Naive thymus-derived CD4-positive, alpha-beta T cell (primary cell): ENCODE results near the gene DCHS1. TPM values are rescaled to one million over a fixed set of nuclear protein-coding genes. Genes with fewer than 3 reads are reported as not detected.

Source experiments
- ATAC-seq: fragments of 150-1000 bp; cut with Tn5 transposase; 2 replicates; pipeline ENCODE4 v1.10.0; 2021; ENCODE audit warnings: mild to moderate bottlenecking, moderate library complexity
- CTCF ChIA-PET: fragments of 350-600 bp; sonication (Branson Sonifier 250); formaldehyde crosslinking; loops from one replicate; lab custom pipeline; 2021; ENCODE audit warnings: antibody characterized with exemption; lab: Charles Lee
- POLR2A ChIA-PET: fragments of 350-600 bp; sonication (Branson Sonifier 250); formaldehyde crosslinking; loops from one replicate; lab custom pipeline; 2021; ENCODE audit warnings: antibody characterized with exemption, inconsistent platforms; lab: Charles Lee
- DNase-seq, 9 donors: peaks; one replicate each; pipeline versions ENCODE4 v3.0.0 to v3.0.0-alpha.2; 2020 to 2022; ENCODE audit warnings: mixed read lengths in 1 of 9
- H3K27ac ChIP-seq: one replicate; pipeline ENCODE4 v1.7.0; 2013; ENCODE audit warnings: mild to moderate bottlenecking, low read depth, low read length, moderate library complexity
- H3K27me3 ChIP-seq, 2 donors: one replicate each; pipeline ENCODE4 v1.7.0; 2013; ENCODE audit warnings: low read length in 2 of 2, mild to moderate bottlenecking in 2 of 2, moderate library complexity in 2 of 2; ENCODE audit not compliant: control insufficient read depth in 2 of 2, insufficient read depth in 2 of 2
- H3K36me3 ChIP-seq, 3 experiments: 1 replicate in 2 of 3; 2 replicates in 1 of 3; pipeline ENCODE4 v1.7.0; 2013; ENCODE audit warnings: low read length in 3 of 3, mild to moderate bottlenecking in 3 of 3, moderate library complexity in 1 of 3; ENCODE audit not compliant: insufficient read depth in 3 of 3, control insufficient read depth in 2 of 3
- H3K4me1 ChIP-seq, 2 donors: one replicate each; pipeline ENCODE4 v1.7.0; 2013; ENCODE audit warnings: low read length in 2 of 2, mild to moderate bottlenecking in 2 of 2, moderate library complexity in 1 of 2; ENCODE audit not compliant: control insufficient read depth in 2 of 2, insufficient read depth in 2 of 2
- H3K4me3 ChIP-seq: 2 replicates; pipeline ENCODE4 v1.7.0; 2013; ENCODE audit warnings: mild to moderate bottlenecking, low read length
- H3K9me3 ChIP-seq, 3 experiments: 1 replicate in 2 of 3; 2 replicates in 1 of 3; pipeline ENCODE4 v1.7.0; 2013; ENCODE audit warnings: low read length in 3 of 3; ENCODE audit not compliant: control insufficient read depth in 2 of 3
- H3K27ac Mint-ChIP-seq, 9 donors: one replicate each; pipeline ENCODE4 v1.8.0; 2020 to 2022; ENCODE audit warnings: mixed read lengths in 9 of 9, mild to moderate bottlenecking in 8 of 9, moderate library complexity in 5 of 9, inconsistent platforms in 2 of 9
- H3K27me3 Mint-ChIP-seq, 5 donors: one replicate each; pipeline ENCODE4 v1.8.0; 2021 to 2022; ENCODE audit warnings: mixed read lengths in 5 of 5, mild to moderate bottlenecking in 1 of 5
- H3K36me3 Mint-ChIP-seq, 5 donors: one replicate each; pipeline ENCODE4 v1.8.0; 2020 to 2022; ENCODE audit warnings: mixed read lengths in 5 of 5, mild to moderate bottlenecking in 3 of 5, inconsistent platforms in 1 of 5
- H3K4me1 Mint-ChIP-seq, 7 donors: one replicate each; pipeline ENCODE4 v1.8.0; 2020 to 2022; ENCODE audit warnings: mixed read lengths in 7 of 7, mild to moderate bottlenecking in 3 of 7, inconsistent platforms in 1 of 7
- H3K4me3 Mint-ChIP-seq, 10 donors: one replicate each; pipeline ENCODE4 v1.8.0; 2020 to 2022; ENCODE audit warnings: mild to moderate bottlenecking in 10 of 10, mixed read lengths in 10 of 10, moderate library complexity in 6 of 10, inconsistent platforms in 2 of 10
- H3K9me3 Mint-ChIP-seq, 11 donors: one replicate each; pipeline ENCODE4 v1.8.0; 2020 to 2022; ENCODE audit warnings: mixed read lengths in 11 of 11, mild to moderate bottlenecking in 4 of 11, inconsistent platforms in 1 of 11, moderate library complexity in 1 of 11
- intact Hi-C, 2 donors: fragments of 100-400 bp; cut with micrococcal nuclease; formaldehyde crosslinking; loops; one replicate each; pipeline ENCODE4 v1.15.1; 2023
- polyA plus RNA-seq, 2 donors: library from polyadenylated mRNA; unstranded; fragments of 300-500 nt; fragmentation: Illumina TruSeq; gene quantifications; one replicate each; pipeline ENCODE4 v1.2.3, GENCODE V29; 2021
- total RNA-seq, 6 experiments: library from RNA in 5 of 6; stranded (reverse) in 5 of 6; gene quantifications; 1 replicate in 5 of 6; 2 replicates in 1 of 6; pipeline ENCODE4 v1.2.3 and lab custom pipeline; 2021 to 2026

The DCHS1 gene
- total and polyA plus RNA-seq, 7 experiments from 2014 or later = 0.48 to 12.5 (median 9.7) TPM

GRCh38 chr11:6616596-6617250 is 38.9 kb downstream of the DCHS1 start:
- H3K9me3 ChIP-seq = no peaks in the 10 kb centered on the region
- H3K27ac ChIP-seq = no peak overlapping the region
- ATAC-seq (no peak), DNase-seq (no peak)
- peak overlapping the region in 5 of 10 donors; percentile 23 to 52 (median 35) for H3K4me3 Mint-ChIP-seq
- H3K36me3 ChIP-seq = peaks cover 0 to 25% (median 0%) of the 10 kb centered on the region in 3 experiments
- intact Hi-C loops = loop anchor here (5.0 to 10.0 kb wide), 4 partner anchors 36 to 989 kb away; partner anchors contain the start of genes PPFIBP2 (in 1 of the 2) and TRIM34 (in 1 of the 2)
- no peaks in the 10 kb centered on the region for H3K27me3 ChIP-seq
- H3K4me3 ChIP-seq = no peak overlapping the region
- no peaks in the 10 kb centered on the region for H3K9me3 Mint-ChIP-seq
- H3K4me1 ChIP-seq = peaks cover 12 to 30% of the 10 kb centered on the region in 2 donors
- H3K4me1 Mint-ChIP-seq = peaks cover 7 to 17% (median 9%) of the 10 kb centered on the region in 7 donors
- no peaks in the 10 kb centered on the region for H3K27me3 Mint-ChIP-seq
- ChIA-PET CTCF (interaction anchor here (1.1 to 3.0 kb wide), 2 partner anchors 67 kb away, joined by 3 to 23 read pairs; partner anchors contain the start of gene MRPL17), POLR2A (interaction anchor here (0.7 to 3.5 kb wide), 5 partner anchors 10 to 67 kb away, joined by 7 to 70 read pairs (median 35); partner anchors contain the start of genes ILK, MRPL17 and RRP8)
- peaks cover 7 to 19% (median 10%) of the 10 kb centered on the region in 5 donors for H3K36me3 Mint-ChIP-seq
- H3K27ac Mint-ChIP-seq = peak overlapping the region in 2 of 9 donors; percentile 36 to 53

GRCh38 chr11:6615882-6616585 is 39.6 kb downstream of the DCHS1 start:
- Histone ChIP-seq H3K4me3 (no peak overlapping the region), H3K4me1 (peaks cover 17 to 36% of the 10 kb centered on the region in 2 donors), H3K36me3 (peaks cover 0 to 26% (median 0%) of the 10 kb centered on the region in 3 experiments), H3K27ac (no peak overlapping the region), H3K9me3 (no peaks in the 10 kb centered on the region), H3K27me3 (no peaks in the 10 kb centered on the region)
- ChIA-PET CTCF (interaction anchor here (1.1 kb wide), 1 partner anchor 67 kb away, joined by 3 read pairs; the partner anchor contains the start of gene MRPL17), POLR2A (interaction anchor here (0.7 to 2.9 kb wide), 3 partner anchors 38 to 73 kb away, joined by 3 to 8 read pairs (median 7); partner anchors contain the start of gene MRPL17)
- intact Hi-C loops = loop anchor here (5.0 to 10.0 kb wide), 4 partner anchors 36 to 989 kb away; partner anchors contain the start of genes PPFIBP2 (in 1 of the 2) and TRIM34 (in 1 of the 2)
- no peak for ATAC-seq
- H3K27ac Mint-ChIP-seq = peak overlapping the region in 6 of 9 donors; percentile 8 to 57 (median 22)
- peaks cover 7 to 24% (median 10%) of the 10 kb centered on the region in 5 donors for H3K36me3 Mint-ChIP-seq
- DNase-seq = no peak
- H3K9me3 Mint-ChIP-seq = no peaks in the 10 kb centered on the region
- peak overlapping the region in 4 of 10 donors; percentile 2 to 60 (median 30) for H3K4me3 Mint-ChIP-seq
- no peaks in the 10 kb centered on the region for H3K27me3 Mint-ChIP-seq
- H3K4me1 Mint-ChIP-seq = peaks cover 9 to 22% (median 13%) of the 10 kb centered on the region in 7 donors

GRCh38 chr11:6615046-6615445 is 40.6 kb downstream of the DCHS1 start:
- DNase-seq (no peak), ATAC-seq (no peak)
- no peak overlapping the region for H3K4me3 ChIP-seq
- H3K4me3 Mint-ChIP-seq = peak overlapping the region in 1 of 10 donors; percentile 15
- no peaks in the 10 kb centered on the region for H3K27me3 Mint-ChIP-seq
- intact Hi-C loops = loop anchor here (5.0 to 10.0 kb wide), 4 partner anchors 37 to 988 kb away; partner anchors contain the start of genes PPFIBP2 (in 1 of the 2) and TRIM34 (in 1 of the 2)
- peaks cover 0 to 36% (median 9%) of the 10 kb centered on the region in 3 experiments for H3K36me3 ChIP-seq
- H3K9me3 ChIP-seq = no peaks in the 10 kb centered on the region
- no peak overlapping the region for H3K27ac ChIP-seq
- peaks cover 7 to 33% (median 11%) of the 10 kb centered on the region in 5 donors for H3K36me3 Mint-ChIP-seq
- no peaks in the 10 kb centered on the region for H3K27me3 ChIP-seq
- peaks cover 23 to 38% of the 10 kb centered on the region in 2 donors for H3K4me1 ChIP-seq
- ChIA-PET POLR2A (interaction anchor here (1.1 to 2.9 kb wide), 2 partner anchors 57 to 68 kb away, joined by 3 to 8 read pairs; partner anchors contain the start of gene MRPL17), CTCF (no interaction called here)
- H3K4me1 Mint-ChIP-seq = peaks cover 9 to 32% (median 22%) of the 10 kb centered on the region in 7 donors
- H3K27ac Mint-ChIP-seq = peak overlapping the region in 3 of 9 donors; percentile 11 to 63 (median 57)
- H3K9me3 Mint-ChIP-seq = no peaks in the 10 kb centered on the region

- Mint-ChIP-seq H3K4me3 (peak overlapping the region in 1 of 10 donors; percentile 15), H3K27ac (peak overlapping the region in 1 of 9 donors; percentile 27), H3K27me3 (no peaks in the 10 kb centered on the region), H3K9me3 (no peaks in the 10 kb centered on the region), H3K4me1 (peaks cover 9 to 38% (median 27%) of the 10 kb centered on the region in 7 donors), H3K36me3 (peaks cover 7 to 39% (median 17%) of the 10 kb centered on the region in 5 donors)
- H3K36me3 ChIP-seq = peaks cover 3 to 42% (median 13%) of the 10 kb centered on the region in 3 experiments
- ChIA-PET CTCF (no interaction called here), POLR2A (interaction anchor here (1.1 to 3.8 kb wide), 5 partner anchors 11 to 69 kb away, joined by 3 to 38 read pairs (median 8); partner anchors contain the start of genes ILK, MRPL17 and RRP8)
- peaks cover 23 to 34% of the 10 kb centered on the region in 2 donors for H3K4me1 ChIP-seq
- ATAC-seq (no peak), DNase-seq (no peak)
- H3K9me3 ChIP-seq = no peaks in the 10 kb centered on the region
- no peaks in the 10 kb centered on the region for H3K27me3 ChIP-seq
- intact Hi-C loops = loop anchor here in 1 of 2 donors (10.0 kb wide), 1 partner anchor 900 kb away; the partner anchor contains the start of gene PPFIBP2
- H3K27ac ChIP-seq = no peak overlapping the region
- H3K4me3 ChIP-seq = no peak overlapping the region
Measured at GRCh38 chr11:6614446-6614845, 41.2 kb downstream of the DCHS1 start.

- Histone ChIP-seq H3K4me1 (peaks cover 23 to 30% of the 10 kb centered on the region in 2 donors), H3K9me3 (no peaks in the 10 kb centered on the region), H3K27ac (peak overlapping the region; percentile 91), H3K4me3 (no peak overlapping the region), H3K27me3 (no peaks in the 10 kb centered on the region), H3K36me3 (peaks cover 7 to 52% (median 17%) of the 10 kb centered on the region in 3 experiments)
- Mint-ChIP-seq H3K4me1 (peaks cover 9 to 46% (median 32%) of the 10 kb centered on the region in 7 donors), H3K9me3 (no peaks in the 10 kb centered on the region), H3K27ac (no peak overlapping the region), H3K27me3 (no peaks in the 10 kb centered on the region), H3K4me3 (no peak overlapping the region), H3K36me3 (peaks cover 7 to 45% (median 17%) of the 10 kb centered on the region in 5 donors)
- intact Hi-C loops = loop anchor here (2.0 to 10.0 kb wide), 2 partner anchors 133 to 901 kb away; partner anchors contain the start of gene PPFIBP2 (in 1 of the 2)
- ATAC-seq (no peak), DNase-seq (no peak)
- CTCF ChIA-PET = interaction anchor here (1.3 to 3.9 kb wide), 3 partner anchors 9 to 70 kb away, joined by 7 to 19 read pairs (median 10); partner anchors contain the start of gene MRPL17
- POLR2A ChIA-PET = interaction anchor here (1.8 to 10.3 kb wide), 10 partner anchors 8 to 135 kb away, joined by 4 to 170 read pairs (median 20); partner anchors contain the start of genes ARFIP2, ILK, MRPL17 and RRP8
Measured at GRCh38 chr11:6613496-6613895, 42.1 kb downstream of the DCHS1 start.
